CD14-positive monocyte (primary cell): ENCODE results near the gene RNF5. TPM values are rescaled to one million over a fixed set of nuclear protein-coding genes. Genes with fewer than 3 reads are reported as not detected.

ENCODE experiments used
- DNase-seq, 3 donors: peaks; one replicate each; pipeline ENCODE4 v3.0.0-alpha.2; 2011 to 2022
- H2AFZ ChIP-seq: 2 replicates; pipeline ENCODE4 v1.6.0; 2012; ENCODE audit warnings: mild to moderate bottlenecking, low read depth, low read length, inconsistent platforms; ENCODE audit not compliant: insufficient read depth, poor library complexity, severe bottlenecking
- H3K27ac ChIP-seq, 2 donors: 1 replicate in 1 of 2; 2 replicates in 1 of 2; pipeline ENCODE4 v1.5.1; 2012 to 2013; ENCODE audit warnings: low read length in 2 of 2, control low read depth in 1 of 2, inconsistent platforms in 1 of 2, low read depth in 1 of 2, mild to moderate bottlenecking in 1 of 2
- H3K27me3 ChIP-seq, 2 donors: one replicate each; pipeline versions ENCODE4 v1.6.0 to v1.6.1; 2011 to 2013; ENCODE audit warnings: low read length in 2 of 2; ENCODE audit not compliant: control insufficient read depth in 2 of 2, insufficient read depth in 2 of 2
- H3K36me3 ChIP-seq, 2 donors: replicated peaks in 1 of 2; 1 replicate in 1 of 2; 2 replicates in 1 of 2; pipeline versions ENCODE4 v1.5.1 to v1.6.1; 2012 to 2013; ENCODE audit warnings: low read length in 2 of 2, control low read depth in 1 of 2, inconsistent platforms in 1 of 2, mild to moderate bottlenecking in 1 of 2; ENCODE audit not compliant: insufficient read depth in 2 of 2, control insufficient read depth in 1 of 2
- H3K4me1 ChIP-seq, 2 donors: 1 replicate in 1 of 2; 2 replicates in 1 of 2; pipeline versions ENCODE4 v1.5.1 to v1.6.1; 2012 to 2013; ENCODE audit warnings: low read length in 2 of 2, control low read depth in 1 of 2, inconsistent platforms in 1 of 2, mild to moderate bottlenecking in 1 of 2, moderate library complexity in 1 of 2; ENCODE audit not compliant: insufficient read depth in 2 of 2, control insufficient read depth in 1 of 2
- H3K4me2 ChIP-seq: replicated peaks from 2 replicates; pipeline ENCODE3; 2012; ENCODE audit warnings: low read length, moderate library complexity, mild to moderate bottlenecking; ENCODE audit not compliant: poor library complexity, severe bottlenecking; ENCODE audit errors: extremely low read depth
- H3K4me3 ChIP-seq, 3 experiments: fragments of 200-600 bp in 1 of 3; sonication (generic) in 1 of 3; replicated peaks in 1 of 3; 1 replicate in 2 of 3; 2 replicates in 1 of 3; pipeline ENCODE4 v1.5.1; 2011 to 2013; ENCODE audit warnings: low read length in 3 of 3, mild to moderate bottlenecking in 3 of 3, control low read depth in 2 of 3, low read depth in 2 of 3, inconsistent platforms in 1 of 3, moderate library complexity in 1 of 3
- H3K79me2 ChIP-seq: 2 replicates; pipeline ENCODE4 v1.6.0; 2012; ENCODE audit warnings: mild to moderate bottlenecking, control low read depth, inconsistent platforms, low read length, moderate library complexity; ENCODE audit not compliant: insufficient read depth
- H3K9ac ChIP-seq: 2 replicates; pipeline ENCODE4 v1.6.0; 2017; ENCODE audit warnings: low read length, mild to moderate bottlenecking; ENCODE audit not compliant: insufficient read depth, poor library complexity, severe bottlenecking
- H3K9me3 ChIP-seq, 2 donors: replicated peaks in 1 of 2; 1 replicate in 1 of 2; 2 replicates in 1 of 2; pipeline versions ENCODE4 v1.5.1 to v1.6.1; 2012 to 2013; ENCODE audit warnings: low read length in 2 of 2, control low read depth in 1 of 2; ENCODE audit not compliant: control insufficient read depth in 1 of 2, insufficient read depth in 1 of 2
- H4K20me1 ChIP-seq: 2 replicates; pipeline ENCODE4 v1.6.0; 2012; ENCODE audit warnings: mild to moderate bottlenecking, low read length, control low read depth, moderate library complexity; ENCODE audit not compliant: insufficient read depth
- H3K27ac Mint-ChIP-seq, 7 donors: one replicate each; pipeline ENCODE4 v1.8.0; 2020; ENCODE audit warnings: mild to moderate bottlenecking in 7 of 7, mixed read lengths in 7 of 7, moderate library complexity in 6 of 7, inconsistent platforms in 2 of 7
- H3K27me3 Mint-ChIP-seq, 3 donors: one replicate each; pipeline ENCODE4 v1.8.0; 2021 to 2022; ENCODE audit warnings: low read depth in 3 of 3, mild to moderate bottlenecking in 3 of 3, mixed read lengths in 3 of 3, moderate library complexity in 3 of 3, inconsistent platforms in 1 of 3
- H3K36me3 Mint-ChIP-seq, 2 donors: one replicate each; pipeline ENCODE4 v1.8.0; 2020; ENCODE audit warnings: mixed read lengths in 2 of 2, inconsistent platforms in 1 of 2, mild to moderate bottlenecking in 1 of 2
- H3K4me1 Mint-ChIP-seq: one replicate; pipeline ENCODE4 v1.8.0; 2020; ENCODE audit warnings: mild to moderate bottlenecking, mixed read lengths
- H3K4me3 Mint-ChIP-seq, 2 donors: one replicate each; pipeline ENCODE4 v1.8.0; 2020; ENCODE audit warnings: mild to moderate bottlenecking in 2 of 2, mixed read lengths in 2 of 2, moderate library complexity in 1 of 2
- H3K9me3 Mint-ChIP-seq, 7 donors: one replicate each; pipeline ENCODE4 v1.8.0; 2020 to 2022; ENCODE audit warnings: mixed read lengths in 7 of 7, mild to moderate bottlenecking in 6 of 7, moderate library complexity in 6 of 7, inconsistent platforms in 2 of 7
- CTCF ChIP-seq: fragments of 200-600 bp; IDR thresholded peaks from one replicate; pipeline ENCODE4 v1.8.0; 2022; ENCODE audit warnings: antibody characterized with exemption, mild to moderate bottlenecking
- WGBS: methylation state at CpG from one replicate; pipeline ENCODE4 v1.1.5; 2013; ENCODE audit warnings: missing lambda C conversion rate; ENCODE audit not compliant: insufficient coverage; 5-methylcytosine and 5-hydroxymethylcytosine counted together
- intact Hi-C, 2 donors: fragments of 100-400 bp; cut with micrococcal nuclease; formaldehyde crosslinking; loops; one replicate each; pipeline versions ENCODE4 v1.15.0 to v1.15.1; 2023
- polyA plus RNA-seq, 3 donors: library from polyadenylated mRNA; depleted of rRNA in 1 of 3; unstranded in 2 of 3; stranded (reverse) in 1 of 3; fragments of 300-500 nt in 2 of 3; fragments of >200 nt in 1 of 3; fragmentation: Illumina TruSeq in 2 of 3; gene quantifications; 1 replicate in 2 of 3; 2 replicates in 1 of 3; pipeline ENCODE4 v1.2.3, GENCODE V29; 2012 to 2021

The RNF5 gene
- polyA plus RNA-seq, 3 donors = 62.2 to 108 (median 83.5) TPM

GRCh38 chr6:32164295-32164694, 13.9 kb upstream of the RNF5 start, which contains the start of gene EGFL8:
TSS of gene EGFL8 (plus strand) at chr6:32164595. CDS start at chr6:32166166, 1,571 bp downstream.
- no peaks in the 10 kb centered on the region for H3K27me3 ChIP-seq
- H3K4me2 ChIP-seq = no peak within 1 kb of the TSS
- no peak within 1 kb of the TSS for H3K4me3 ChIP-seq
- Mint-ChIP-seq H3K36me3 (peaks cover 11 to 17% of the 10 kb centered on the region in 2 donors), H3K27ac (peak within 1 kb of the TSS in 1 of 7 donors; percentile 63), H3K4me1 (no peaks in the 10 kb centered on the region), H3K9me3 (no peaks in the 10 kb centered on the region), H3K4me3 (no peak within 1 kb of the TSS), H3K27me3 (peaks cover 0 to 2% (median 1%) of the 10 kb centered on the region in 3 donors)
- H3K9ac ChIP-seq = no peak within 1 kb of the TSS
- H3K27ac ChIP-seq = no peak within 1 kb of the TSS
- no peaks in the 10 kb centered on the region for H3K79me2 ChIP-seq
- peaks cover 7 to 11% of the 10 kb centered on the region in 2 donors for H3K36me3 ChIP-seq
- H2AFZ ChIP-seq = no peak within 1 kb of the TSS
- intact Hi-C loops = no loop called here
- no peaks in the 10 kb centered on the region for H3K4me1 ChIP-seq
- no peaks in the 10 kb centered on the region for H3K9me3 ChIP-seq
- TF ChIP-seq CTCF = no peak
- H4K20me1 ChIP-seq = no peaks in the 10 kb centered on the region
- DNase-seq = no peak

- Mint-ChIP-seq H3K36me3 (peaks cover 32 to 38% of the 10 kb centered on the region in 2 donors), H3K27ac (peak overlapping the region in 1 of 7 donors; percentile 63), H3K4me1 (no peaks in the 10 kb centered on the region), H3K9me3 (no peaks in the 10 kb centered on the region), H3K27me3 (peaks cover 0 to 4% (median 1%) of the 10 kb centered on the region in 3 donors), H3K4me3 (no peak overlapping the region)
- no peaks in the 10 kb centered on the region for H3K79me2 ChIP-seq
- intact Hi-C loops = no loop called here
- no peaks in the 10 kb centered on the region for H3K27me3 ChIP-seq
- 95% methylated on average over 21 of the region's 30 CpGs for WGBS
- no peak overlapping the region for H3K9ac ChIP-seq
- no peak overlapping the region for H3K27ac ChIP-seq
- no peak for DNase-seq
- no peak overlapping the region for H3K4me2 ChIP-seq
- no peak overlapping the region for H2AFZ ChIP-seq
- no peak overlapping the region for H3K4me3 ChIP-seq
- no peaks in the 10 kb centered on the region for H4K20me1 ChIP-seq
- TF ChIP-seq CTCF = no peak
- peaks cover 27 to 32% of the 10 kb centered on the region in 2 donors for H3K36me3 ChIP-seq
- H3K4me1 ChIP-seq = no peaks in the 10 kb centered on the region
- H3K9me3 ChIP-seq = no peaks in the 10 kb centered on the region
Measured at GRCh38 chr6:32166411-32167061, 11.7 kb upstream of the RNF5 start.
